ENCODE data around the gene SMIM36.
"Not testable (repeated sequence)": the region's sequence is repeated elsewhere in the genome, so short reads cannot be mapped to it uniquely, and the experiment has no call there.

Gene SMIM36

DNA sequence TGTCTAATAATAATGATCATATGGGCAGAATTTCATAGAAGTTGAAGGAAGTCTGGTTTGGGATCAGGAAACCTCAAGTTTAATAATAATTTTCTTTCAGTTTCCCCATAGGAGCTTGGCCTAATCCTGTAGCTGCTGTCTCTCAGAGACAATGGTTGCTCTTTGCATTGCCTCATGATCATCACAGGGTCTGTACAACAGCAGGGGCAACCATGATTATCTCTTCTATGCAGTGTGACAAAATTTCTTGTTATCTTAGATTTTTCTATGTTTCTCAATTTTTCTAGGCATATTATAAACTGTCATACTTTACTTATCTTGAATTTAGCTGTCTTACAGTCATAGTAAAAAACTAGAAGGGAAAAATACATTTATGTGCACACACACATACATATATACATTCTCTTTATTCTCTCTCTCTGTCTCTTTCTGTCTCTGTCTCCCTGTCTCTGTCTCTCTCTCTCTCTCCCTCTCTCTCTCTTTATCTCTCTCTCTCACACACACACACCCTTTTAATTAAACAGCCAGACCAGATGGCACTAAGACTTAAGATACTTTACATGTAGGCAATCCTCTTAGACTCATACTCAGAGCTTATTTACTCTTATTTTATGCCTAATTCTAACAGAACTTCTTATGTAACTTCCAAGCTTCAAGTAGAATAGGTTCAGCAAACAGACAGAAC is 30.5 kb downstream of the SMIM36 start:
- Histone ChIP-seq H3K27ac (ENCODE audit: low read depth, low read length) (no peak overlapping the region), H2AFZ (ENCODE audit: low read length, unreplicated experiment) (no peak overlapping the region)

GRCh38 chr17:55479903-55480302 is 31.3 kb downstream of the SMIM36 start:
- Histone ChIP-seq H3K79me2 (ENCODE audit: control insufficient read depth, insufficient read depth, low read length, unreplicated experiment) (no peaks in the 10 kb centered on the region), H2AFZ (ENCODE audit: low read length, unreplicated experiment) (no peak overlapping the region), H3K36me3 (ENCODE audit: insufficient read depth, low read length) (no peaks in the 10 kb centered on the region), H3K27me3 (ENCODE audit: insufficient read depth, low read length) (no peaks in the 10 kb centered on the region), H3K4me3 (ENCODE audit: low read depth, low read length) (no peak overlapping the region), H3K4me1 (ENCODE audit: control insufficient read depth, insufficient read depth, low read length, unreplicated experiment) (no peaks in the 10 kb centered on the region), H3K27ac (ENCODE audit: low read depth, low read length) (no peak overlapping the region)

More for the DNA sequence above, 30.5 kb downstream of the SMIM36 start:
- Histone ChIP-seq H3K27me3 (ENCODE audit: insufficient read depth, low read length) (no peaks in the 10 kb centered on the region), H3K4me3 (ENCODE audit: low read depth, low read length) (no peak overlapping the region), H3K79me2 (ENCODE audit: control insufficient read depth, insufficient read depth, low read length, unreplicated experiment) (no peaks in the 10 kb centered on the region), H3K36me3 (ENCODE audit: insufficient read depth, low read length) (no peaks in the 10 kb centered on the region), H3K4me1 (ENCODE audit: control insufficient read depth, insufficient read depth, low read length, unreplicated experiment) (no peaks in the 10 kb centered on the region)

- H3K79me2 ChIP-seq (ENCODE audit: control insufficient read depth, insufficient read depth, low read length, unreplicated experiment): no peaks in the 10 kb centered on the region
- no peaks in the 10 kb centered on the region for H3K4me1 ChIP-seq (ENCODE audit: control insufficient read depth, insufficient read depth, low read length, unreplicated experiment)
- H3K27ac ChIP-seq (ENCODE audit: low read depth, low read length): no peak overlapping the region
- H2AFZ ChIP-seq (ENCODE audit: low read length, unreplicated experiment): no peak overlapping the region
- no peaks in the 10 kb centered on the region for H3K36me3 ChIP-seq (ENCODE audit: insufficient read depth, low read length)
- no peak overlapping the region for H3K4me3 ChIP-seq (ENCODE audit: low read depth, low read length)
- H3K27me3 ChIP-seq (ENCODE audit: insufficient read depth, low read length): no peaks in the 10 kb centered on the region
Observed at GRCh38 chr17:55478971-55479370, 32.3 kb downstream of the SMIM36 start.

DNA sequence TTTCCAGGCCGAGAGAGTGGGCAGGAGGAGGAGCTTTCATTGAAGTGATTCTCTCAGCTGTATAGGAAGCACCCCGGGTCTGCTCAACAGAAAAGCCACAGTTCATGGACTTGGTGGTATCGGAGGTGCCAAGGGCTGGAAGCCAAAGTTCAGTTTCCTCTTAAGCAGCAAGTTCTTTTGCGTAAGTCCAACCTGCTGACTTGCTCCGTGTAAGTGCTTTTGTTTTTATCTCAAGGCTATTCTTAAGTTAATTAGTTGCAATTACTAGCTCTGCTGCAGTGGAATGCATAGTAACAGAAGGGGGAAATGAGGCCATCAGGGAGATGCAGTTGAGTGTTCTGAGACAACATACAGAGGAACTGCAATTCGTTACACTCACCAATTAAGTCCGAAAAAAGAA is 44.6 kb downstream of the SMIM36 start:
- Histone ChIP-seq H2AFZ (ENCODE audit: low read length, unreplicated experiment) (no peak overlapping the region), H3K27ac (ENCODE audit: low read depth, low read length) (no peak overlapping the region)

GRCh38 chr17:55465771-55466170 is 45.5 kb downstream of the SMIM36 start:
- not testable (repeated sequence) for H3K27ac ChIP-seq (ENCODE audit: low read depth, low read length); H3K36me3 ChIP-seq (ENCODE audit: insufficient read depth, low read length); H3K79me2 ChIP-seq (ENCODE audit: control insufficient read depth, insufficient read depth, low read length, unreplicated experiment); H3K4me3 ChIP-seq (ENCODE audit: low read depth, low read length); H3K4me1 ChIP-seq (ENCODE audit: control insufficient read depth, insufficient read depth, low read length, unreplicated experiment); H3K27me3 ChIP-seq (ENCODE audit: insufficient read depth, low read length); H2AFZ ChIP-seq (ENCODE audit: low read length, unreplicated experiment)

More for the DNA sequence above, 44.6 kb downstream of the SMIM36 start:
- Histone ChIP-seq H3K4me3 (ENCODE audit: low read depth, low read length) (no peak overlapping the region), H3K27me3 (ENCODE audit: insufficient read depth, low read length) (no peaks in the 10 kb centered on the region), H3K4me1 (ENCODE audit: control insufficient read depth, insufficient read depth, low read length, unreplicated experiment) (no peaks in the 10 kb centered on the region), H3K79me2 (ENCODE audit: control insufficient read depth, insufficient read depth, low read length, unreplicated experiment) (no peaks in the 10 kb centered on the region), H3K36me3 (ENCODE audit: insufficient read depth, low read length) (no peaks in the 10 kb centered on the region)

DNA sequence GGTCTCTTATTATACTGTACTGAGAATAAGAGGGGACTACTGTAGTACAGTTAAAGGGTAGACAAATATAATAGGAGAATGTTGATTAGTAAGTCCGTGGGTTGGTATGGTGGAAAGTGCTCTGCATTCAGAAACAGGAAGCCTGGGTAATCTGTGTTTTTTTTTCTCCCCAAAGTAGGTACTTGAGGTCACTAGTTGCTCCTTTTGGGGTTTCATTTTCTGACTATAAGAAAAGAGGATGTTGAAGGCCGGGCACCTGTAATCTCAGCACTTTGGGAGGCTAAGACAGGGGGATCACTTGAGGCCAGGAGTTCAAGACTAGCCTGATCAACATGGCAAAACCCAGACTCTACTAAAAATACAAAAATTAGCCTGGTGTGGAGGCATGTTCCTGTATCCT is 47.7 kb downstream of the SMIM36 start:
- peaks cover 13% of the 10 kb centered on the region for H3K4me1 ChIP-seq (ENCODE audit: control insufficient read depth, insufficient read depth, low read length, unreplicated experiment)
- H3K36me3 ChIP-seq (ENCODE audit: insufficient read depth, low read length): no peaks in the 10 kb centered on the region
- H3K27me3 ChIP-seq (ENCODE audit: insufficient read depth, low read length): no peaks in the 10 kb centered on the region
- H3K27ac ChIP-seq (ENCODE audit: low read depth, low read length): no peak overlapping the region
- no peak overlapping the region for H3K4me3 ChIP-seq (ENCODE audit: low read depth, low read length)
- no peak overlapping the region for H2AFZ ChIP-seq (ENCODE audit: low read length, unreplicated experiment)
- H3K79me2 ChIP-seq (ENCODE audit: control insufficient read depth, insufficient read depth, low read length, unreplicated experiment): no peaks in the 10 kb centered on the region

- H2AFZ ChIP-seq (ENCODE audit: low read length, unreplicated experiment): no peak overlapping the region
- H3K4me3 ChIP-seq (ENCODE audit: low read depth, low read length): no peak overlapping the region
- H3K27me3 ChIP-seq (ENCODE audit: insufficient read depth, low read length): no peaks in the 10 kb centered on the region
- H3K36me3 ChIP-seq (ENCODE audit: insufficient read depth, low read length): no peaks in the 10 kb centered on the region
- peaks cover 21% of the 10 kb centered on the region for H3K4me1 ChIP-seq (ENCODE audit: control insufficient read depth, insufficient read depth, low read length, unreplicated experiment)
- H3K27ac ChIP-seq (ENCODE audit: low read depth, low read length): no peak overlapping the region
- no peaks in the 10 kb centered on the region for H3K79me2 ChIP-seq (ENCODE audit: control insufficient read depth, insufficient read depth, low read length, unreplicated experiment)
Observed at GRCh38 chr17:55462711-55463110, 48.5 kb downstream of the SMIM36 start.

DNA sequence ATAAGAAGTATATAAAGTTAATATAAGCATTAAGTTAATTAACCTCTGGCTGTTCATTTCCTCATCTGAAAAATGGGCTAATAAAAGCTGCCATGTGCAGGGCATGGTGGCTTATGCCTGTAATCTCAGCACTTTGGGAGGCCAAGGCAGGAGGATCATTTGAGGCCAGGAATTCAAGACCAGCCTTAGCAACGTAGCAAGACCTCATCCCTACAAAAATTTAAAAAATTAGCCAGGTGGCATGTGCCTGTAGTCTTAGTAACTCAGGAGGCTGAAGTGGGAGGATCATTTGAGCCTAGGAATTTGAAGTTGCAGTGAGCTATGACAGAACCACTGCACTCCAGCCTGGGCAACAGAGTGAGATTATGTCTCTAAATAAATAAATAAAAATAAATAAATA is 49.0 kb downstream of the SMIM36 start:
- Histone ChIP-seq H3K4me3 (ENCODE audit: low read depth, low read length) (no peak overlapping the region), H3K79me2 (ENCODE audit: control insufficient read depth, insufficient read depth, low read length, unreplicated experiment) (no peaks in the 10 kb centered on the region), H3K27ac (ENCODE audit: low read depth, low read length) (no peak overlapping the region), H3K27me3 (ENCODE audit: insufficient read depth, low read length) (no peaks in the 10 kb centered on the region), H2AFZ (ENCODE audit: low read length, unreplicated experiment) (no peak overlapping the region), H3K4me1 (ENCODE audit: control insufficient read depth, insufficient read depth, low read length, unreplicated experiment) (peaks cover 22% of the 10 kb centered on the region), H3K36me3 (ENCODE audit: insufficient read depth, low read length) (no peaks in the 10 kb centered on the region)

DNA sequence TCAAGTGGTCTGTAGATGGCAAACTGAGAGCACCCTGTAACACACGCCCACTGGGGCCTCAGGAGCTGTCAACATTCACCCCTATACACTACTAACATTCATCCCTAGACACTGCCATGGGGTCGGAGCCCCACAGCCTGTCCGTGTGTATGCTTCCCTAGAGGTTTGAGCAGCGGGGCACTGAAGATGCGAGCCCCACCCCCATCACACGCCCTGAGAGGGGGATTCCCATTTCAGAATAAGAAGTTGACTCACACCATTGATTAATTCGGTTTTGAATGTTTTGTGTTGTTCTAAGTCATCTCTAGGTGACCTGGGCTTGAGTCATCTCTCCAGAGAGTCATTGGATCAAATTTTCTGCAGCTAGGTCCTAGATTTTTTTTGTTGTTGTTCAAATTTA is 52.3 kb downstream of the SMIM36 start:
- Histone ChIP-seq H3K36me3 (ENCODE audit: insufficient read depth, low read length) (no peaks in the 10 kb centered on the region), H3K27me3 (ENCODE audit: insufficient read depth, low read length) (no peaks in the 10 kb centered on the region), H3K4me3 (ENCODE audit: low read depth, low read length) (no peak overlapping the region), H3K27ac (ENCODE audit: low read depth, low read length) (peak overlapping the region; percentile 91), H2AFZ (ENCODE audit: low read length, unreplicated experiment) (no peak overlapping the region), H3K79me2 (ENCODE audit: control insufficient read depth, insufficient read depth, low read length, unreplicated experiment) (no peaks in the 10 kb centered on the region), H3K4me1 (ENCODE audit: control insufficient read depth, insufficient read depth, low read length, unreplicated experiment) (peaks cover 51% of the 10 kb centered on the region)

- H3K27me3 ChIP-seq (ENCODE audit: insufficient read depth, low read length): no peaks in the 10 kb centered on the region
- no peaks in the 10 kb centered on the region for H3K79me2 ChIP-seq (ENCODE audit: control insufficient read depth, insufficient read depth, low read length, unreplicated experiment)
- no peak overlapping the region for H2AFZ ChIP-seq (ENCODE audit: low read length, unreplicated experiment)
- H3K27ac ChIP-seq (ENCODE audit: low read depth, low read length): peak overlapping the region; percentile 91
- no peak overlapping the region for H3K4me3 ChIP-seq (ENCODE audit: low read depth, low read length)
- no peaks in the 10 kb centered on the region for H3K36me3 ChIP-seq (ENCODE audit: insufficient read depth, low read length)
- peaks cover 57% of the 10 kb centered on the region for H3K4me1 ChIP-seq (ENCODE audit: control insufficient read depth, insufficient read depth, low read length, unreplicated experiment)
Observed at GRCh38 chr17:55458287-55458900, 52.9 kb downstream of the SMIM36 start.

Data from ACC112 (cell line).